GM12892 (cell line): Measurements from ENCODE around the gene TANGO2.

ENCODE experiments used
- POLR2A ChIP-seq: IDR thresholded peaks from 2 replicates; pipeline ENCODE4 v1.6.1; 2011; ENCODE audit warnings: low read depth, low read length, control low read depth
- POLR2AphosphoS5 ChIP-seq: IDR thresholded peaks from 2 replicates; pipeline ENCODE4 v1.6.1; 2011; ENCODE audit warnings: low read depth, low read length, control low read depth
- TAF1 ChIP-seq: IDR thresholded peaks from 2 replicates; pipeline ENCODE4 v1.6.1; 2011; ENCODE audit warnings: low read depth, mild to moderate bottlenecking, control low read depth, low read length, borderline replicate concordance

DNA sequence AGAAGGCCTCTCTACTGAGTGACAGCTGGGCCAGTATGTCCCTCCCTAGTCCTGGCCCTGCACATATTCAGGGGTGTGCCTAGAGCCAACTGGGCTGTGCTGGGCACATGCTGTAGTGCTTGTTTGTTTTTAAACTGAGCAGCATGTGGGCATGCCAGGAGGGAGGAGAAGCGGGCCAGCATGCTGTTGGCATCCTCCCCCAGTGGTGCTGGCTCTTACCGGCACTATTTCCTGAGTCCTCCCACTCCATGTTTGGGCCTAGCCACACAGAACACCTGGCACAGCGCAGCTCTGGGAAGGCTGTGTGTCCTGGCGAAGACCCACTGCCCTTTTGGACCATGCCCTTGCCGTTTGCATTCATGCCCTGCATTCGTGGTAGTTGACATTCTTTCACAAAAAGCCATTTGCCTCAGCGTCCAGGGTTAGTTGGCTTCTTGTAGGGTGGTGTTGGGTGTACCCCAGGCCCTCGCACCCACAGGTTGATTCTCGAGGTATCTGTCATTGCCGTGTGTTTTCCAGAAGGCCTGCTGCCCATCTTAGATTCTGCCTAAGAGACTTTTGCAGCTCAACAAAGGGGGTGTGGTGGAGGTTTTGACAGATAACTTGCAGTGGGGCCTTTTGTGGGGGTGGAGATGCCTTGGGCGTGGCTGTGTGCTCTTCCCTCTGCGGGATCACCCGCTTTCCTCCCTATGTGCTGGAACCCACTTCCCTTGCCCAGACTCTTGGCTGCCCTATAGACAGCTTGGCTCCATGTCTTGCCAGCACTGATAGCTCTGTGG is 72.7 kb downstream of the TANGO2 start:
- TF ChIP-seq POLR2AphosphoS5 (no peak), POLR2A (no peak), TAF1 (no peak)
